Measurements from ENCODE around the gene SYT1. TPM values are rescaled to one million over a fixed set of nuclear protein-coding genes. Genes with fewer than 3 reads are reported as not detected.

SYT1 gene
- total and polyA plus RNA-seq, 2 donors (not counting 3 experiments of a cell fraction or from before 2014, with no cell fraction given) = 3.2 to 15.3 TPM

- Histone ChIP-seq H3K36me3 (ENCODE audit: control insufficient read depth in 2 of 2, extremely low read depth in 1 of 2, insufficient read depth in 2 of 2, low read length in 2 of 2) (no peaks in the 10 kb centered on the region), H3K4me2 (ENCODE audit: insufficient read depth, low read length) (no peak overlapping the region), H3K27ac (ENCODE audit: insufficient read depth, low read depth, low read length) (no peak overlapping the region), H3K79me2 (ENCODE audit: control insufficient read depth, insufficient read depth, low read length) (no peaks in the 10 kb centered on the region), H3K9me3 (replicated peaks; ENCODE audit: control insufficient read depth, insufficient read depth, low read length) (no peaks in the 10 kb centered on the region), H3K9me1 (replicated peaks; ENCODE audit: control insufficient read depth, extremely low read depth, insufficient read depth, low read length) (no peaks in the 10 kb centered on the region), H3K4me1 (ENCODE audit: control insufficient read depth, extremely low read depth, insufficient read depth, low read length) (no peaks in the 10 kb centered on the region), H4K20me1 (replicated peaks; ENCODE audit: control insufficient read depth, extremely low read depth, insufficient read depth, low read length) (no peaks in the 10 kb centered on the region), H2AFZ (ENCODE audit: low read depth, low read length) (no peak overlapping the region), H3K27me3 (ENCODE audit: control insufficient read depth in 2 of 2, insufficient read depth in 2 of 2, low read length in 2 of 2) (no peaks in the 10 kb centered on the region), H3K9ac (replicated peaks; ENCODE audit: extremely low read depth, insufficient read depth, low read length) (no peak overlapping the region), H3K4me3 (replicated peaks in 1 of 3; ENCODE audit: insufficient read depth in 1 of 3, low read depth in 1 of 3, low read length in 3 of 3) (no peak overlapping the region)
- intact Hi-C loops (cut with micrococcal nuclease) = no loop called here
- ChIA-PET CTCF (interaction anchor here (1.0 to 1.7 kb wide), 2 partner anchors 11 to 19 kb away, joined by 3 read pairs; no protein-coding TSS in a partner anchor), POLR2A (no interaction called here)
- no TSS peak for BruUV-seq (replicated peaks)
- DNase-seq (ENCODE audit: low read depth, low spot score) (no peak), FAIRE-seq (no peak)
- dilution Hi-C loops (cut with MboI; ENCODE audit: extremely low pct_ligation_motif_present, low sequenced_read_pairs) = no loop called here
- no peak for TF ChIP-seq MYC (IDR thresholded peaks at IDR 0.05; ENCODE audit: low read depth, low read length)
- no peak for TF ChIP-seq POLR2AphosphoS5 (IDR thresholded peaks at IDR 0.05; ENCODE audit: insufficient read depth, low read depth, low read length)
- no peak for TF ChIP-seq CTCF (IDR thresholded peaks at IDR 0.05; ENCODE audit: extremely low read depth in 1 of 2, insufficient read depth in 1 of 2, low read depth in 1 of 2, low read length in 2 of 2)
- TF ChIP-seq JUN (IDR thresholded peaks at IDR 0.05; ENCODE audit: borderline replicate concordance, insufficient read depth, insufficient read length, low read depth) = no peak
- TF ChIP-seq POLR2A (IDR thresholded peaks at IDR 0.05; ENCODE audit: low read depth, low read length) = no peak
- no peak for TF ChIP-seq GATA2 (IDR thresholded peaks at IDR 0.05; ENCODE audit: insufficient read depth, insufficient read length, low read depth, low read length)
These were observed 50.3 kb downstream of the SYT1 start for GRCh38 chr12:78914859-78915331.

Measured in endothelial cell of umbilical vein (primary cell).